ENCODE results near the gene MOCS1.

MOCS1 gene

DNA sequence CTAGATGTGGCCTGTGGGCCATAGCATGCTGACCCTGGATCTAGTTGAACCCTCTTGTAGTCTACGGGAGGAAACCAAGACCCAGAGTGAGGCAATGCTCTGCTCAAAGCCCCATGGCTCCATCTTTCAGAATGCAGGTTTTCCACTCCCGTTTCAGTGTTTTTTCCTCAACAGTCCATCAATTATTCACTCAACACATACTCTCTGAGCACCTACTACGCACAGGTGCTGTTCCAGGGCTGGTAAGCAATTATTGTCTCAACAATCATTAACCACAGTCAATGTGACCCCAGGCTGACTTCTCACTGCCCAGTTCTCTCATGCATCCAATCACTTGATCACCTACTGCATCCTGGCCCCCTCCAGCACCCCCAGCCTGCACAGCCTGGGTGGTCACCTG lies 20.0 kb downstream of the MOCS1 start:
- Histone ChIP-seq H3K9me3 (ENCODE audit: control insufficient read depth, low read length) (no peaks in the 10 kb centered on the region), H3K36me3 (ENCODE audit: control insufficient read depth, insufficient read depth, low read length) (no peaks in the 10 kb centered on the region), H3K4me1 (ENCODE audit: control insufficient read depth, insufficient read depth, low read length) (no peaks in the 10 kb centered on the region), H3K4me3 (ENCODE audit: insufficient read depth, low read depth, low read length) (no peak overlapping the region), H3K27me3 (ENCODE audit: control insufficient read depth, insufficient read depth, low read length, poor library complexity, severe bottlenecking) (no peaks in the 10 kb centered on the region), H3K27ac (ENCODE audit: insufficient read depth, low read depth, low read length, poor library complexity, severe bottlenecking) (no peak overlapping the region)
- WGBS, 2 experiments: 94 to 95% methylated on average over 3 of the region's 3 CpGs

DNA sequence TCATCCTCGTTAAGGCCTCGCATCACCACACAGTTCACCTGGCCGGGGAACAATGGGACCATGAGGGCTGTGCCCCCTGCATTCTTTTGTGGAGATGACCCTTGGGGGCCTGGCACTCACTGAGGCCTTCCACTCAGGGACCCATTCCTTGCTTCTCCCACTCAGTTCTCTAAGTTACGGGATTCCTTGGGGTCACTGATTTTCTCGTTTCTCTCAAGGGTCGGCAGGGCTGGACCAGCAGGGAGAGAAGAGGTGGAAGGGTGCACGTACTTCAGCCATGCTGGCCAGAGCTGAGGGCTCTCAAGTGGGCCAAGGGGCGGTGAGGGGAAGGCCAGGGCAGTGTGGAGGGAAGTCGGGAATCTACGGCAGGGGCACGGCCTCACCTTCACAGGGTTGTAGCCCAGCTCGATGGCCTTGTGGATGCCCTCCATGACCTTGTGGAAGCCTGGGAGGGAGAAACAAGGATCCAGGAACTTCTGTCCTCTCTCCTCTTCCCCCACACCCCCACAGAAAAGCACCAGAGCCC lies 20.8 kb downstream of the MOCS1 start:
- Histone ChIP-seq H3K4me1 (ENCODE audit: control insufficient read depth, insufficient read depth, low read length) (no peaks in the 10 kb centered on the region), H3K9me3 (ENCODE audit: control insufficient read depth, low read length) (no peaks in the 10 kb centered on the region), H3K27me3 (ENCODE audit: control insufficient read depth, insufficient read depth, low read length, poor library complexity, severe bottlenecking) (no peaks in the 10 kb centered on the region), H3K27ac (ENCODE audit: insufficient read depth, low read depth, low read length, poor library complexity, severe bottlenecking) (no peak overlapping the region), H3K4me3 (ENCODE audit: insufficient read depth, low read depth, low read length) (no peak overlapping the region), H3K36me3 (ENCODE audit: control insufficient read depth, insufficient read depth, low read length) (no peaks in the 10 kb centered on the region)
- 94 to 95% methylated on average over 12 of the region's 12 CpGs for WGBS, 2 experiments

DNA sequence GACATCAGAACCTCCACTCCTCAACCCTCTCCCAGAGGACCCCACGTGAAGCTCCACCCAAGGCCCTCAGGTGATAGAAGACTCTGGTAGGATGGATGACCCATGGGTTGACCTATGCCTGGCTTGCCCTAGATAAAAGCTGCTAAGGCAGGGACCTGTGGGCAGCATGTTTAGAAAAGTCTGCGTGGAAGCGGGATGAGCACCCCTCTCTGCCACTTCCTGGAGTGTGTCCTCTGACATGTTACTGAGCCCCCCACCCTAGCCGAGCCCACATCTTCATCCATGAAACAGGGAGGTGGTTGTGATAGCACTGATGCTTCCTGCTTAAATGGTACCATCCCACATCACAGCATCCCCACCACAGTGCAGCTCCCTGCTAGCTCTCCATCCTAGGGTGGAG lies 21.8 kb downstream of the MOCS1 start:
- Histone ChIP-seq H3K27me3 (ENCODE audit: control insufficient read depth, insufficient read depth, low read length, poor library complexity, severe bottlenecking) (no peaks in the 10 kb centered on the region), H3K36me3 (ENCODE audit: control insufficient read depth, insufficient read depth, low read length) (no peaks in the 10 kb centered on the region), H3K27ac (ENCODE audit: insufficient read depth, low read depth, low read length, poor library complexity, severe bottlenecking) (no peak overlapping the region), H3K9me3 (ENCODE audit: control insufficient read depth, low read length) (no peaks in the 10 kb centered on the region), H3K4me1 (ENCODE audit: control insufficient read depth, insufficient read depth, low read length) (no peaks in the 10 kb centered on the region), H3K4me3 (ENCODE audit: insufficient read depth, low read depth, low read length) (no peak overlapping the region)
- WGBS, 2 experiments: 92 to 98% methylated on average over 4 of the region's 4 CpGs

DNA sequence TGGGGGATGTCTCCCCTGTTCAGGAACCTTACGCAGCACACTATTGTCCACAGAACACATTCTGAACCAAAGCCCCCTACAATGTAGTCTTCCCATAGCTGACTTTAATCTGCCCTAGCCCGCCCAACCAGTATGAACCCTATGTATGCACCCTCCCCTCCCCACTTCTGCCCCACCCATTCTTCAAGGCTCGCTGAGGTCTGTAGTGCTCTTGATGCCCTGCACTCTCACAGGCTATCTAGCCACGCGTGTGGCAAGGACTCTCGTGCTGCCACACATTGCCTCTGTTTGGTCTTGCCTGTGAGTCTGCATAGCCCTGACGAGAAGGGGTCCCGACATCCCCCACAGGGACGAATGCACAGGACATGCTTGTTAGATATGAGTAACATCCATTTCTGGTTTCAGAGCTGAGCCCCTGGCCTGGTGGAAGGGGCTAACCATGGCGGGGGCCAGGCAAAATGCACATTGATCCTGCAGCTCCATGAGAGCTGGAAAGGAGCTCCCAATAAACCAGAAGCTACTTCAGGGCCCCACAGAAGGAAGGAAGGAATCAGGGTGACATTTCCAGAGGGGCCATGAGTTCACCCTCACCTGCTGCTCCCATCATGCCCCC lies 22.6 kb downstream of the MOCS1 start:
- 96% methylated on average over 10 of the region's 10 CpGs for WGBS, 2 experiments
- Histone ChIP-seq H3K27ac (ENCODE audit: insufficient read depth, low read depth, low read length, poor library complexity, severe bottlenecking) (no peak overlapping the region), H3K4me1 (ENCODE audit: control insufficient read depth, insufficient read depth, low read length) (no peaks in the 10 kb centered on the region), H3K27me3 (ENCODE audit: control insufficient read depth, insufficient read depth, low read length, poor library complexity, severe bottlenecking) (no peaks in the 10 kb centered on the region), H3K36me3 (ENCODE audit: control insufficient read depth, insufficient read depth, low read length) (no peaks in the 10 kb centered on the region), H3K9me3 (ENCODE audit: control insufficient read depth, low read length) (no peaks in the 10 kb centered on the region), H3K4me3 (ENCODE audit: insufficient read depth, low read depth, low read length) (no peak overlapping the region)

DNA sequence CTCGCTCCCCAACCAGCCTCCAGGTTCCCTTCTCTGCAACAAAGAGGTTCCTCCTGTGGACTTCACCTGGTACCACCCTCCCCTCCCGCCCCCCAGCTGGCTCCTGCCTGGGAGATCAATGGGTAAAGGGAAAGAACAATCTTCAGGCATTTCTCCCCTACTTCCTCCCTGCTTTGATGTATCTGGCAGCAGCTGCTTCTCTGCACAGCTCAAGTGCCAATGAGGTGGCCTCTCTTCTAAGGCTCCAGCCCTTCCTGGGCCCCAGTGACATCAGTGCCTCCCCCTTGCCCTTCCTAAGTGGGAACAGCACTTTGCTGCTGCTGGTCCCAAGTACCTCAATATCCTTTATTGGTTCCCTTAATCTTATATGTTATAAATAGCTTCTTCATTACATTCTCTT lies 23.5 kb downstream of the MOCS1 start:
- H3K27me3 ChIP-seq (ENCODE audit: control insufficient read depth, insufficient read depth, low read length, poor library complexity, severe bottlenecking): no peaks in the 10 kb centered on the region
- no peak overlapping the region for H3K4me3 ChIP-seq (ENCODE audit: insufficient read depth, low read depth, low read length)
- no peaks in the 10 kb centered on the region for H3K4me1 ChIP-seq (ENCODE audit: control insufficient read depth, insufficient read depth, low read length)
- H3K9me3 ChIP-seq (ENCODE audit: control insufficient read depth, low read length): no peaks in the 10 kb centered on the region
- WGBS, 2 experiments: 86 to 87% methylated on average over 2 of the region's 2 CpGs
- no peaks in the 10 kb centered on the region for H3K36me3 ChIP-seq (ENCODE audit: control insufficient read depth, insufficient read depth, low read length)
- H3K27ac ChIP-seq (ENCODE audit: insufficient read depth, low read depth, low read length, poor library complexity, severe bottlenecking): no peak overlapping the region

DNA sequence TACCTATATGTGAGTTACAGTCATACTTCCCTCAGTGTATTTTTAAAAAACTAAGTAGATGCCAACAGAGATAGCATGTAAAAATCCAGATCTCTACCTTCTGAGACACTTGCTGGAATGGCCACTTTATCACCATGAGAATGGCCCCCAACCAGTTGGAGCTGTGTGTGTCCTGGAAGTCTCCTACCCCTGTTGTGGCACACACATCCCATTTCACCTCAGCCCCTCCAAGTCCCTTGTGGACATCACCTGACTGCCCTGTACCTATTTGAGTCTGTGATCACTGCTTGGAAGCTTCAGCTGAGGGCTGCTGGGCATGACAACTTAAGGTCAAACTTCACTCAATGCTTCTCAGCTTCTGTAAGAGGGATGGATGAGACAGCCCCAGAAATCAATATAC lies 24.1 kb downstream of the MOCS1 start:
- Histone ChIP-seq H3K4me1 (ENCODE audit: control insufficient read depth, insufficient read depth, low read length) (no peaks in the 10 kb centered on the region), H3K9me3 (ENCODE audit: control insufficient read depth, low read length) (no peaks in the 10 kb centered on the region), H3K27me3 (ENCODE audit: control insufficient read depth, insufficient read depth, low read length, poor library complexity, severe bottlenecking) (no peaks in the 10 kb centered on the region), H3K36me3 (ENCODE audit: control insufficient read depth, insufficient read depth, low read length) (no peaks in the 10 kb centered on the region), H3K27ac (ENCODE audit: insufficient read depth, low read depth, low read length, poor library complexity, severe bottlenecking) (no peak overlapping the region), H3K4me3 (ENCODE audit: insufficient read depth, low read depth, low read length) (no peak overlapping the region)

DNA sequence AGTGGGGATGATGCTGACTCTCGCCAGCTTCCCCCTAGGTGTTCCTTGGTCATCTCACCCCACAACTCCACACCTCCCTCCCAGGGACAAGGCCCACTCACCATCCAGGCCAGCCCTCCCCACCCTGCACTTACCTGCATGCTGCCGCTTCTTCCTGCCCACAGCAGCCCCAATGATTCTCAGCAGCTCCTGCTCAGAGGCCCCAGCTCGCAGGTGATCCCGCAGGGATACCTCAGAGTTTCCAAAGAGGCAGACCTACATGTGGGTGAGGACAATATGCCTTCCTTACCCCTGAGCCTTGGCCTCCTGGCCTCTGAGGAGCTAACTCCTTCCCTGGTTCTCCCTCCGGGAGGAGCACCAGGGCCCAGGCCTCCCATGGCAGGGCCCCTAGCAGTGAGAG lies 24.6 kb downstream of the MOCS1 start:
- Histone ChIP-seq H3K36me3 (ENCODE audit: control insufficient read depth, insufficient read depth, low read length) (no peaks in the 10 kb centered on the region), H3K4me3 (ENCODE audit: insufficient read depth, low read depth, low read length) (no peak overlapping the region), H3K27ac (ENCODE audit: insufficient read depth, low read depth, low read length, poor library complexity, severe bottlenecking) (no peak overlapping the region), H3K27me3 (ENCODE audit: control insufficient read depth, insufficient read depth, low read length, poor library complexity, severe bottlenecking) (no peaks in the 10 kb centered on the region), H3K9me3 (ENCODE audit: control insufficient read depth, low read length) (no peaks in the 10 kb centered on the region), H3K4me1 (ENCODE audit: control insufficient read depth, insufficient read depth, low read length) (no peaks in the 10 kb centered on the region)
- WGBS, 2 experiments: 95 to 97% methylated on average over 5 of the region's 5 CpGs

DNA sequence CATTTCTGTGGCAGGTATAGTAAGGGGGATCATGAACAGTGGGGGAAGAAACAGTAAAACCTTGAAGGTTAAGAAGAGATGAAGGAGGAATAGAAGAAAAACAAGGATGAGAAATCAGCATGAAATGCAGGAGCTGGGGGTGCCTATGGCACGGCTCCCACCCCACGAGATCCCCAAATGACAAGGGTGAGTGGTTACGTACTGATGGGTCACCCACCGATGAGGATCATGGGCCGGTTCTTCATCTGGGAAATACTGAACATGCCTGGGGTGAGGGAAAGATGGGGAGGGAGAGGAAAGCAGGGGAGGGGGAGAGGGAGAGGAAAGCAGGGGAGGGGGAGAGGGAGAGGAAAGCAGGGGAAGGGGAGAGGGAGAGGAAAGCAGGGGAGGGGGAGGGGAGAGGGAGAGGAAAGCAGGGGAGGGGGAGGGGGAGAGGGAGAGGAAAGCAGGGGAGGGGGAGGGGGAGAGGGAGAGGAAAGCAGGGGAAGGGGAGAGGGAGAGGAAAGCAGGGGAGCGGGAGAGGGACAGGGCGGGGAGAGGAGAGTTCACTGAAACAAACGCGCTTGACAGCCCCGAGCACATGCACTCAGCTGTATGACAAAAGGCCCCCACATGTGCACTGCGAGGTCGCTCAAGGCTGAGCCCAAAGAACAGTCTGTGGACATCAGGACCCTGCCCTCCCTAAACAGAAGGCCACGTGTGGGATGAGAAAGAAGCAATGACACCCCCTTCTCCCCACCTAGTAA lies 25.3 kb downstream of the MOCS1 start:
- 89 to 91% methylated on average over 13 of the region's 13 CpGs for WGBS, 2 experiments
- H3K4me1 ChIP-seq (ENCODE audit: control insufficient read depth, insufficient read depth, low read length): no peaks in the 10 kb centered on the region
- H3K27ac ChIP-seq (ENCODE audit: insufficient read depth, low read depth, low read length, poor library complexity, severe bottlenecking): no peak overlapping the region
- H3K27me3 ChIP-seq (ENCODE audit: control insufficient read depth, insufficient read depth, low read length, poor library complexity, severe bottlenecking): no peaks in the 10 kb centered on the region
- H3K36me3 ChIP-seq (ENCODE audit: control insufficient read depth, insufficient read depth, low read length): no peaks in the 10 kb centered on the region
- H3K4me3 ChIP-seq (ENCODE audit: insufficient read depth, low read depth, low read length): no peak overlapping the region
- no peaks in the 10 kb centered on the region for H3K9me3 ChIP-seq (ENCODE audit: control insufficient read depth, low read length)

DNA sequence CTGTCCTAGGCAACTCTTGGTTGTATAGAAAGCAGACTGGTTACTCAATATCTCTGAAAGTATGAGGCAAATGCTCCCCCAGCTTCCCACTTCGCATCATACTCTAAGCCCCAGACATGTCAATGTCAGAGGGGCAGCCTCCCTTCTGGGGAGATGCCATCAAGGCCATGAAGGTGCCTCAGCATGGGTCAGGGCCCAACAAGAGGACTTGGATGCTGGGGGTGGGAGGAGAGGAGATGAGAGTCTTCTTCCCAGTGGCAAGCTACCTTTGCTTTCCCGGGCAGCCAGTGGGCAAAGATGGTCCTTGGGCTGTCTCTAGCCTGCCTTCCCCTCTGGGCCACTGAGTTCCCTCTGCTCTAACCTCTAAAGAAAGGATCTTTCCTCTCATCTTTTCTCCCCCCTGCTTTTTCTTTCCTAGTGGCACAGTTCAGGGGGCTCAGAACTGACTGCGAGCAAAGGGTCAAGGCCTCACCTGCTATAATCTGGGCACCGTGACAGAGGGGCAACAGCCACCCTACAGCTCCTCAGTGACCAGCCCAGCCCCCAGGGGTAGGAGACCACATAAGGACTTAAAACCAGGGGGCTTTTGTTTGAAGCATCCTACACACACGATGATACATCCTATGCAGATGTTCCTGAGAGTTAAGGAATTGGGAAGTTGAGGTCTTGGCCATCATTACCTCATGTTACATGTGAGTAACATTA lies 26.2 kb downstream of the MOCS1 start:
- Histone ChIP-seq H3K4me3 (ENCODE audit: insufficient read depth, low read depth, low read length) (no peak overlapping the region), H3K27ac (ENCODE audit: insufficient read depth, low read depth, low read length, poor library complexity, severe bottlenecking) (no peak overlapping the region), H3K27me3 (ENCODE audit: control insufficient read depth, insufficient read depth, low read length, poor library complexity, severe bottlenecking) (no peaks in the 10 kb centered on the region), H3K36me3 (ENCODE audit: control insufficient read depth, insufficient read depth, low read length) (no peaks in the 10 kb centered on the region), H3K9me3 (ENCODE audit: control insufficient read depth, low read length) (no peaks in the 10 kb centered on the region), H3K4me1 (ENCODE audit: control insufficient read depth, insufficient read depth, low read length) (no peaks in the 10 kb centered on the region)
- WGBS, 2 experiments: 96 to 98% methylated on average over 5 of the region's 5 CpGs

DNA sequence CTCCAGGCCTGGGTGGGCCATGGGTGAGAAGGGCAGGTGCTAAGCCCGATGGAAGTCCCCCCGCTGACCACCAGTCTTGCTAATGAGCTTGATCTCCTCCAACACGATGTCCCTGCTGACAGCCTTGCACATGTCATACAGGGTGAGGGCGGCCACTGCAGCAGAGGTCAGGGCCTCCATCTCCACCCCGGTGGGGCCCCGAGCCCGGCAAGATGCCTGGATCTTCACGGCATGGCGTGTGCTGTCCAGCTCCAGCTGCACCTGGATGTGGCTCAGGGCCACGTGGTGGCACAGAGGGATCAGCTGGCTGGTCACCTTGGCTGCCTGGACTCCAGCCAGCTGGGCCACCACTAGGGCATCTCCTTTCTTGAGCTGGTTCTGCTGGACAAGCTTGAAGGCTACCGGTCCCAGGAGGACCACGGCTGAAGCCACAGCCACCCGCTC lies 27.9 kb downstream of the MOCS1 start:
- 95 to 96% methylated on average over 13 of the region's 13 CpGs for WGBS, 2 experiments
- Histone ChIP-seq H3K4me1 (ENCODE audit: control insufficient read depth, insufficient read depth, low read length) (no peaks in the 10 kb centered on the region), H3K36me3 (ENCODE audit: control insufficient read depth, insufficient read depth, low read length) (no peaks in the 10 kb centered on the region), H3K4me3 (ENCODE audit: insufficient read depth, low read depth, low read length) (no peak overlapping the region), H3K27ac (ENCODE audit: insufficient read depth, low read depth, low read length, poor library complexity, severe bottlenecking) (no peak overlapping the region), H3K27me3 (ENCODE audit: control insufficient read depth, insufficient read depth, low read length, poor library complexity, severe bottlenecking) (no peaks in the 10 kb centered on the region), H3K9me3 (ENCODE audit: control insufficient read depth, low read length) (no peaks in the 10 kb centered on the region)
